Gastrocnemius medialis (tissue), 4 donors: ENCODE data around the gene SECISBP2. TPM values are rescaled to one million over a fixed set of nuclear protein-coding genes. Genes with fewer than 3 reads are reported as not detected.
"Not testable (repeated sequence)": the region's sequence is repeated elsewhere in the genome, so short reads cannot be mapped to it uniquely, and the experiment has no call there.

Source experiments
- ATAC-seq, 2 donors: fragments of 150-250 bp; one replicate each; pipeline ENCODE4 v1.9.1; 2016
- DNase-seq, 2 donors: peaks; one replicate each; pipeline ENCODE4 v3.0.0-alpha.2; 2019
- H3K27ac ChIP-seq, 4 donors: fragments of 200-600 bp; sonication (generic); 1 replicate in 1 of 4; 2 replicates in 3 of 4; pipeline ENCODE4 v1.5.1; 2016 to 2018; ENCODE audit warnings: mild to moderate bottlenecking in 2 of 4, moderate library complexity in 1 of 4
- H3K27me3 ChIP-seq, 3 donors: fragments of 200-600 bp; sonication (generic) in 2 of 3; 1 replicate in 1 of 3; 2 replicates in 2 of 3; pipeline versions ENCODE4 v1.5.1 to v1.6.0; 2016 to 2019; ENCODE audit warnings: mild to moderate bottlenecking in 1 of 3, moderate library complexity in 1 of 3
- H3K36me3 ChIP-seq, 2 donors: fragments of 200-600 bp; sonication (generic) in 1 of 2; one replicate each; pipeline ENCODE4 v1.5.1; 2017 to 2018
- H3K4me1 ChIP-seq, 2 donors: fragments of 200-600 bp; sonication (generic) in 1 of 2; one replicate each; pipeline ENCODE4 v1.5.1; 2016 to 2017; ENCODE audit warnings: mild to moderate bottlenecking in 2 of 2
- H3K4me3 ChIP-seq, 4 donors: fragments of 200-600 bp; sonication (generic) in 3 of 4; 1 replicate in 1 of 4; 2 replicates in 3 of 4; pipeline ENCODE4 v1.5.1; 2016 to 2019; ENCODE audit warnings: mild to moderate bottlenecking in 2 of 4
- H3K9me3 ChIP-seq, 3 donors: fragments of 200-600 bp; sonication (generic) in 2 of 3; 1 replicate in 1 of 3; 2 replicates in 2 of 3; pipeline ENCODE4 v1.5.1; 2016 to 2019
- POLR2A ChIP-seq, 2 donors: fragments of 450-650 bp; IDR thresholded peaks; one replicate each; pipeline ENCODE4 v1.6.1; 2017; ENCODE audit warnings: antibody characterized with exemption in 2 of 2, mild to moderate bottlenecking in 2 of 2, moderate library complexity in 2 of 2
- in situ Hi-C, 4 donors: fragments of 200-750 bp; cut with MboI; loops; one replicate each; pipeline versions ENCODE4 v1.15.0 to v1.8.0; 2017; ENCODE audit warnings: low sequenced_read_pairs in 4 of 4
- intact Hi-C: fragments of 100-400 bp; cut with DNase I; formaldehyde crosslinking; loops from one replicate; pipeline ENCODE4 v1.15.1; 2023; ENCODE audit warnings: low total_unique reads
- total RNA-seq, 4 donors: library from RNA; depleted of rRNA; stranded (reverse); fragments of >200 nt; gene quantifications; one replicate each; pipeline versions ENCODE4 v1.1.0 to v1.2.3, GENCODE V29; 2016
- TF ChIP-seq, protein P1 (sequence below), 5 experiments: fragments of 450-650 bp in 3 of 5; fragments of 200-600 bp in 2 of 5; sonication (generic) in 2 of 5; IDR thresholded peaks in 4 of 5; conservative IDR thresholded peaks in 1 of 5; 1 replicate in 4 of 5; 2 replicates in 1 of 5; pipeline ENCODE4 v1.5.1; 2016 to 2019; ENCODE audit warnings: antibody characterized with exemption in 5 of 5, mild to moderate bottlenecking in 3 of 5, moderate library complexity in 3 of 5

SECISBP2 gene
- total RNA-seq, 4 donors from 2014 or later: 40.2 to 70.8 (median 54.9) TPM

DNA sequence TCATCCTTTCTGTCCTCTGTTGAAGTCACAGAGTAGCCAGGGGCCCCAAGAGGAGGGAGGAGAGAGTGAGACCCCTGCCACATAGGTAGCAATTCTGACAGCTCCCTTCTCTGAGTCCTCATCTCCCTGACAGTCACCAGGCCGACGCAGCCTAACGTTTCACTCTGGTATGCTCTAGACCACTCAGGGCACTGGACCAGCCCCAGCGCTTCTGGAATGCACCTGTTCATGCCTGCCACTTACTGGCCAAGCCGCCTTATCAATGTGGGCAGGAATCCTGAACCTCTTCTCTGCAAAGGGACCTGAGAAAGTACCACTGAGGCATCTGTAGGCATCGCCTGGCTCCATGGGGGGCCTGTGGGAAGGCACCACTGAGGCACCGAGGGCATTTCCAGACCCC lies 50.2 kb downstream of the SECISBP2 start:
- DNase-seq (no peak), ATAC-seq (no peak)
- Histone ChIP-seq H3K4me1 (no peaks in the 10 kb centered on the region), H3K27ac (no peak overlapping the region), H3K36me3 (no peaks in the 10 kb centered on the region), H3K27me3 (no peaks in the 10 kb centered on the region), H3K9me3 (no peaks in the 10 kb centered on the region), H3K4me3 (no peak overlapping the region)
- intact Hi-C loops: no loop called here
- in situ Hi-C loops: no loop called here
- TF ChIP-seq, protein P1, sequence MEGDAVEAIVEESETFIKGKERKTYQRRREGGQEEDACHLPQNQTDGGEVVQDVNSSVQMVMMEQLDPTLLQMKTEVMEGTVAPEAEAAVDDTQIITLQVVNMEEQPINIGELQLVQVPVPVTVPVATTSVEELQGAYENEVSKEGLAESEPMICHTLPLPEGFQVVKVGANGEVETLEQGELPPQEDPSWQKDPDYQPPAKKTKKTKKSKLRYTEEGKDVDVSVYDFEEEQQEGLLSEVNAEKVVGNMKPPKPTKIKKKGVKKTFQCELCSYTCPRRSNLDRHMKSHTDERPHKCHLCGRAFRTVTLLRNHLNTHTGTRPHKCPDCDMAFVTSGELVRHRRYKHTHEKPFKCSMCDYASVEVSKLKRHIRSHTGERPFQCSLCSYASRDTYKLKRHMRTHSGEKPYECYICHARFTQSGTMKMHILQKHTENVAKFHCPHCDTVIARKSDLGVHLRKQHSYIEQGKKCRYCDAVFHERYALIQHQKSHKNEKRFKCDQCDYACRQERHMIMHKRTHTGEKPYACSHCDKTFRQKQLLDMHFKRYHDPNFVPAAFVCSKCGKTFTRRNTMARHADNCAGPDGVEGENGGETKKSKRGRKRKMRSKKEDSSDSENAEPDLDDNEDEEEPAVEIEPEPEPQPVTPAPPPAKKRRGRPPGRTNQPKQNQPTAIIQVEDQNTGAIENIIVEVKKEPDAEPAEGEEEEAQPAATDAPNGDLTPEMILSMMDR (IDR thresholded peaks at IDR 0.05 in 4 of 5, conservative IDR thresholded peaks at IDR 0.05 in 1 of 5): no peak
- TF ChIP-seq POLR2A (IDR thresholded peaks at IDR 0.05): no peak

DNA sequence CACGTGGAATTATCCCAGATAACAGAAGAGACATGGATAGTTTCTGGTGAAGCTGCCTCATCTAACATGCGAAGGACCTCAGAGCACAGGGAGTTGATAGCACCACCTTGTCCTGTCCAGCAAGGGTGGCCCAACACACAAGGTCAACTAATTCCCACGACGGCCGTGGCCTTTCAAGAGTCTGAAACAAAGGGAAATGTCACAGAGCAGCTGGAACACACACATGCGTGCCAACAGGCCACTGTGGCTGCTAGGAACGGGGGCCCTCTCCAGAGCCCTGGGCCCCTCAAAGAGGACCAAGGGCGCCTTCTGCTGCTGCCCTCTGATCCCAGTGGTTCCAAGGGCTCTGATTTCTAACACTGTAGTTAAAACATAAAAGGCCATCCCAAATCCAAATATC lies 50.7 kb downstream of the SECISBP2 start:
- Histone ChIP-seq H3K9me3 (no peaks in the 10 kb centered on the region), H3K27me3 (no peaks in the 10 kb centered on the region), H3K4me1 (no peaks in the 10 kb centered on the region), H3K27ac (no peak overlapping the region), H3K36me3 (no peaks in the 10 kb centered on the region), H3K4me3 (no peak overlapping the region)
- in situ Hi-C loops (no loop called here), intact Hi-C loops (no loop called here)
- TF ChIP-seq POLR2A (IDR thresholded peaks at IDR 0.05): no peak
- TF ChIP-seq, protein P1 (IDR thresholded peaks at IDR 0.05 in 4 of 5, conservative IDR thresholded peaks at IDR 0.05 in 1 of 5): no peak
- no peak for ATAC-seq
- no peak for DNase-seq

DNA sequence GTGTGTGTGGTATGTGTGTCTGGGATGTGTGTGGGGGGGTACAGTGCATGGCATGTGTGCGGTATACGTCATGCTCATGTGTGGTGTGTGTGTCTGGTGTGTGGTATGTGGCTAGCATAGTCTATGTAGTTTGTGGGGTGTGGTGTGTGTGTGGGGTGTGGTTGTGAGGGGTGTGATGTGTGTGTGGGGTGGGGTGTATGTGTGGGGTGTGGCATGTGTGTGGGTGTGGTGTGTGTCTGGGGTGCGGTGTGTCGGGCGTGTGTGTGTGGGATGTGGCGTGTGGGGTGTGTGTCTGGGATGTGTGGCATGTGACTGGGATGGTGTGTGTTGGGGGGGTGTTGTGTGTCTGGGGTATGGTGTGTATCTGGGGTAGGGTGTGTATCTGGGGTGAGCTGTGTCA lies 52.3 kb downstream of the SECISBP2 start:
- Histone ChIP-seq H3K4me1 (no peaks in the 10 kb centered on the region), H3K9me3 (no peaks in the 10 kb centered on the region), H3K27ac (no peak overlapping the region), H3K4me3 (no peak overlapping the region), H3K27me3 (no peaks in the 10 kb centered on the region), H3K36me3 (no peaks in the 10 kb centered on the region)
- ATAC-seq: no peak
- DNase-seq: no peak
- in situ Hi-C loops (no loop called here), intact Hi-C loops (no loop called here)
- no peak for TF ChIP-seq POLR2A (IDR thresholded peaks at IDR 0.05)
- TF ChIP-seq, protein P1 (IDR thresholded peaks at IDR 0.05 in 4 of 5, conservative IDR thresholded peaks at IDR 0.05 in 1 of 5): no peak

DNA sequence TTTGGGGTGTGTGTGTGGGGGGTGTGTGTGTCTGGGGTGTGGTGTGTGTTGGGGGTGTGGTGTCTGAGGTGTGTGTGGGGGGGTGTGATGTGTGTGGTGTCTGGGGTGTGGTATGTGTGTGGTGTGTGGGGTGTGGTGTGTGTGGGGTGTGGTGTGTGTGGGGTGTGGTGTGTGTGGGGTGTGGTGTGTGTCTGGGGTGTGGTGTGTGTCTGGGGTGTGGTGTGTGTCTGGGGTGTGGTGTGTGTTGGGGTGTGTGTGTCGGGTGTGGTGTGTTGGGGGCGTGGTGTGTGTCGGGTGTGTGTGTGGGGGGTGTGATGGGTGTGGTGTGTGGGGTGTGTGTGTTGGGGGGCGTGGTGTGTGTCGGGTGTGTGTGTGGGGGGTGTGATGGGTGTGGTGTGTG lies 53.5 kb downstream of the SECISBP2 start:
- ATAC-seq, H3K4me3 ChIP-seq, H3K27ac ChIP-seq, H3K27me3 ChIP-seq, H3K36me3 ChIP-seq, H3K9me3 ChIP-seq, intact Hi-C loops, H3K4me1 ChIP-seq, in situ Hi-C loops, DNase-seq: not testable (repeated sequence)

DNA sequence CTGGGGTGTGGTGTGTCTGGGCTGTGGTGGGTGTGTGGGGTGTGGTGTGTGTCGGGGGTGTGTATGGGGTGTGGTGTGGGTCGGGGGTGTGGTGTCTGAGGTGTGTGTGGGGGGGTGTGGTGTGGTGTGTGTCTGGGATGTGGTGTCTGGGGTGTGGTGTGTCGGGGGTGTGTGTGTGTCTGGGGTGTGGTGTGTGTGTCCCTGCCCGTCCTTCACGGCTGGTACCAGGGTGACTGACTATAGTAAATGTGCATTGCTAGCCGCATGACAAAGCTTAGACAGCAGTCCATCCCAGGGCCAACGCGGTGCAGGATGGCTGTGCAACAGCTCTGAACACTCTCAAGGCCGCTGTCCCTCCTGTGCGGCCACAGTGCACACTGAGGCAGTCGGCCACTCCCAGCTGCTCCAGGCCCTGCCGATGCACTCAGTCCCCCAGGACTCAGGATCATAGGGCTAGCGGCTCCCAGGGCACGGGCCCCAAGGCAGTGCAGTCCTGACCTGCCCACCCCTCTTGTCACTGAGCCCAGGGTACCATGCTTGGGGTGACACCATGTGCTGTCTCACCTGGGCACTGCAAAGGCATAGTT lies 54.0 kb downstream of the SECISBP2 start:
- peaks cover 0 to 9% of the 10 kb centered on the region in 2 donors for H3K36me3 ChIP-seq
- no peaks in the 10 kb centered on the region for H3K9me3 ChIP-seq
- intact Hi-C loops: no loop called here
- no peak overlapping the region for H3K27ac ChIP-seq
- no peak for DNase-seq
- H3K4me1 ChIP-seq: no peaks in the 10 kb centered on the region
- in situ Hi-C loops: no loop called here
- no peak overlapping the region for H3K4me3 ChIP-seq
- ATAC-seq: peak in 1 of 2 donors; percentile 10
- no peaks in the 10 kb centered on the region for H3K27me3 ChIP-seq
- TF ChIP-seq, protein P1 (IDR thresholded peaks at IDR 0.05 in 4 of 5, conservative IDR thresholded peaks at IDR 0.05 in 1 of 5): no peak
- TF ChIP-seq POLR2A (IDR thresholded peaks at IDR 0.05): no peak
